SJSA1 (cell line): ENCODE data around the gene HOXA6. TPM values are rescaled to one million over a fixed set of nuclear protein-coding genes. Genes with fewer than 3 reads are reported as not detected.
A peak's percentile ranks its signal among the peaks of the same experiment; 100 is the strongest.

Experiments
- DNase-seq, 2 experiments: peaks; one replicate each; pipeline ENCODE4 v3.0.0-alpha.2; 2015 to 2020; ENCODE audit warnings: low spot score in 2 of 2, low read depth in 1 of 2
- H3K27ac ChIP-seq: fragments of 250-450 bp; sonication (Bioruptor Pico); 2 replicates; pipeline ENCODE4 v1.5.1; 2020; ENCODE audit warnings: mild to moderate bottlenecking, moderate library complexity
- H3K27me3 ChIP-seq: fragments of 250-450 bp; sonication (Bioruptor Pico); replicated peaks from 2 replicates; pipeline ENCODE4 v1.5.1; 2020; ENCODE audit warnings: mild to moderate bottlenecking, moderate library complexity
- H3K36me3 ChIP-seq: fragments of 250-450 bp; sonication (Bioruptor Pico); 2 replicates; pipeline ENCODE4 v1.5.1; 2020; ENCODE audit warnings: mild to moderate bottlenecking
- H3K4me1 ChIP-seq: fragments of 250-450 bp; sonication (Bioruptor Pico); replicated peaks from 2 replicates; pipeline ENCODE4 v1.6.1; 2021; ENCODE audit warnings: mild to moderate bottlenecking
- H3K4me3 ChIP-seq: fragments of 250-450 bp; sonication (Bioruptor Pico); 2 replicates; pipeline ENCODE4 v1.5.1; 2020; ENCODE audit warnings: mild to moderate bottlenecking
- H3K9me3 ChIP-seq: fragments of 250-450 bp; sonication (Bioruptor Pico); replicated peaks from 2 replicates; pipeline ENCODE4 v1.5.1; 2020; ENCODE audit warnings: mild to moderate bottlenecking
- total RNA-seq: library from RNA; depleted of rRNA; stranded (reverse); fragments of >200 nt; shearing (Covaris generic); gene quantifications from 2 replicates; pipeline ENCODE4 v1.2.3, GENCODE V29; 2014

The HOXA6 gene
- total RNA-seq, 1 experiment from 2014 or later, result 0.79 TPM

DNA sequence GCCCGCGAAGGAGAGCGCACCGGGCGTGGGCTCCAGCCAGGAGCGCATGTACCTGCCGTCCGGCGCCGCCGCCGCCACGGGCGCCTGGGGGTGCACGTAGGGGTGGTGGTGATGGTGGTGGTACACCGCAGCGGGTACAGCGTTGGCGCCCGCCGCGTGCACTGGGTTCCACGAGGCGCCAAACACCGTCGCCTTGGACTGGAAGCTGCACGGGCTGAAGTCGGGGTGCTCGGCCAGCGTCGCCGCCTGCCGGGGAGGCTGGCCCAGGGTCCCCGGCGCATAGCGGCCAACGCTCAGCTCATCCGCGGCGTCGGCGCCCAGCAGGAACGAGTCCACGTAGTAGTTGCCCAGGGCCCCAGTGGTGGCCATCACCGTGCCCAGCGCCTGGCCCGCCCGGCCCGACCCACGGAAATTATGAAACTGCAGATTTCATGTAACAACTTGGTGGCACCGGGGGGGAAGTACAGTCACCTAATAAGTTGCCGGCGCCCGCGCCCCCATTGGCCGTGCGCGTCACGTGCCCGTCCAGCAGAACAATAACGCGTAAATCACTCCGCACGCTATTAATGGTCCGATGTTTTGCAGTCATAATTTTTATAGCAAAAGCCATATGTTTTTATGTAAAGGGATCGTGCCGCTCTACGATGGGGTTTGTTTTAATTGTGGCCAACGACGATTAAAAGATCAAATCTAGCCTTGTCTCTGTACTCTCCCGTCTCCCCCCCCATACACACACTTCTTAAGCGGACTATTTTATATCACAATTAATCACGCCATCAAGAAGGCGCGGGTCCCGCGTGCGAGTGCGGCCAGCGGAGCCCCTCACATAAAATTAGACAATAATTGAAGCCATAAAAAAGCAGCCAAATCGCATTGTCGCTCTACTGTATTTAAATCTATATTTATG, 17.8 kb upstream of the HOXA6 start, which contains the start of gene HOXA9:
Gene HOXA9 (minus strand): TSS at position 449 of the 907 bp plus-strand sequence. CDS start 80 bp downstream, at position 369.
- peak; percentile 88 to 95 for DNase-seq
- Histone ChIP-seq H3K9me3 (no peaks in the 10 kb centered on the region), H3K27ac (peak within 1 kb of the TSS; percentile 93), H3K27me3 (no peaks in the 10 kb centered on the region), H3K4me1 (peaks cover 64% of the 10 kb centered on the region), H3K4me3 (peak within 1 kb of the TSS; percentile 57), H3K36me3 (peaks cover 41% of the 10 kb centered on the region)

DNA sequence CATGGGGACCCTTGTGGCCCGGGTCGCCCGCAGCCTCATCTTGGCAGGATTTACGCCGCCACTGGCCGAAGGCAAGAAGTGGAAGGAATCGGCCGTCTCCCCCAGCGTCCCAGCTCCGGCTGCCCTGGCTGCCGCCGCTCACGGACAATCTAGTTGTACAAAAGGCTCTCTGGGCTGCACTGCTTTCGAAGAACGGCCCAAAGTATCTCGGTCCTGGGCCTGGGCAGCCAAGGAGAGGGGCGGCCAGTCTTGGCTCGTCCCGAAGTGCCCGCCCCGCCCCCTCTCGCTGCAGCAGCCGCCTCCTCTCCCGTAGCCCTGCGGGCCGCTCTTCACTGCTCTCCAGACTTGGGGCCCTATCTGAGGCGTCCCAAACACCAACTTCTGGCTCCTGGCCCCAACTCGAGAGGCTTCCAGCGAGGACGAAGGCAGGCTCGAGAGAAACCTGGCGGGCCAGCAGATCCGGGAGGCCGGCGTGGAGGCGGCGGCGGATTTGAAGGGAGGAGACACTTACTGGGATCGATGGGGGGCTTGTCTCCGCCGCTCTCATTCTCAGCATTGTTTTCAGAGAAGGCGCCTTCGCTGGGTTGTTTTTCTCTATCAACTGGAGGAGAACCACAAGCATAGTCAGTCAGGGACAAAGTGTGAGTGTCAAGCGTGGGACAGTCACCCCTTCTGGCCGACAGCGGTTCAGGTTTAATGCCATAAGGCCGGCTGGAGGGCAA, 17.0 kb upstream of the HOXA6 start:
- Histone ChIP-seq H3K27me3 (no peaks in the 10 kb centered on the region), H3K4me3 (peak overlapping the region; percentile 57), H3K9me3 (no peaks in the 10 kb centered on the region), H3K27ac (peak overlapping the region; percentile 93), H3K4me1 (peaks cover 65% of the 10 kb centered on the region), H3K36me3 (peaks cover 40% of the 10 kb centered on the region)
- peak in 1 of 2 experiments; percentile 71 for DNase-seq

DNA sequence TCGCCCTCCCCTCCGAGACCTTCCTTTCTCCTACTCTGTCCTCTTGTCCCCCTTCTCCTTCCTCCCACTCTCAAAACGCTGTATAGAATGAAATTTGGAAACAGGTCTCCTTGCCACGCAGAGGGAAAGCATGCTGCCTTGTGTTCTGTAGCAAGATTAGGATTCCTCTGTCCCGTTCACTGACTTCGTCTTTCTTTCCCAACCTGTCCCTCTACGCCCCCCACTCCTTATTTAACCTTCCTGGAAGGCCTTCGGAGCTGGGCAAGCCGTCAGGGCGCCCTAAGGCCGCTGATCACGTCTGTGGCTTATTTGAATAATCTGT, 16.4 kb upstream of the HOXA6 start:
- Histone ChIP-seq H3K27ac (no peak overlapping the region), H3K36me3 (peaks cover 35% of the 10 kb centered on the region), H3K9me3 (no peaks in the 10 kb centered on the region), H3K4me3 (peak overlapping the region; percentile 57), H3K27me3 (no peaks in the 10 kb centered on the region), H3K4me1 (peaks cover 61% of the 10 kb centered on the region)
- no peak for DNase-seq

DNA sequence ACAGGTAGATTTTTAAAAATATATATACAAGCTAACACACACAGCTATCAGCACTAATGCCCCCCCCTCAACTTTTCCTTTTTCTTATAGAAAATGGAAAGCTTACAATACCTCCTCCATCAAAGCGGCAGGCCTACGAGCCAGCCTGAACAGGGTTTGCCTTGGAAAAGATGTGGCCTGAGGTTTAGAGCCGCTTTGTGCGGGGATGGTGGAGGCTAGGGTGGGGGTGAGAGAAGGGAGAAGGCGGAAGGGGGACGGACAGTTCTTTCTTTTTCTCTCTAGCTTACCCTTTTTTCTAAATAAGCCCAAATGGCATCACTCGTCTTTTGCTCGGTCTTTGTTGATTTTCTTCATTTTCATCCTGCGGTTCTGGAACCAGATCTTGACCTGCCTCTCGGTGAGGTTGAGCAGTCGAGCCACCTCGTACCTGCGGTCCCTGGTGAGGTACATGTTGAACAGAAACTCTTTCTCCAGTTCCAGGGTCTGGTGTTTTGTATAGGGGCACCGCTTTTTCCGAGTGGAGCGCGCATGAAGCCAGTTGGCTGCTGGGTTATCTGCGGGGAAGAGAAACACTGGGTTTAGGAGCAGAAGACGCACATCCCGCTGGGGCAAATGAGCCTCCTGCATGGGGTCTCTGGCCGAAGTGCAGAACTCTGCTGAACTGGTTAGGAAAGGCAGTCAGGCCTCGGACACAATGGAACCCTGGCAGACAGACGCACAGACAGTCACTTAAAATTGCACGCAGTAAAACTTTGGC, 15.9 kb upstream of the HOXA6 start:
- H3K36me3 ChIP-seq, result peaks cover 31% of the 10 kb centered on the region
- peak in 1 of 2 experiments; percentile 11 for DNase-seq
- H3K4me1 ChIP-seq, result peaks cover 57% of the 10 kb centered on the region
- no peaks in the 10 kb centered on the region for H3K9me3 ChIP-seq
- H3K27ac ChIP-seq, result no peak overlapping the region
- peak overlapping the region; percentile 57 for H3K4me3 ChIP-seq
- H3K27me3 ChIP-seq, result no peaks in the 10 kb centered on the region

DNA sequence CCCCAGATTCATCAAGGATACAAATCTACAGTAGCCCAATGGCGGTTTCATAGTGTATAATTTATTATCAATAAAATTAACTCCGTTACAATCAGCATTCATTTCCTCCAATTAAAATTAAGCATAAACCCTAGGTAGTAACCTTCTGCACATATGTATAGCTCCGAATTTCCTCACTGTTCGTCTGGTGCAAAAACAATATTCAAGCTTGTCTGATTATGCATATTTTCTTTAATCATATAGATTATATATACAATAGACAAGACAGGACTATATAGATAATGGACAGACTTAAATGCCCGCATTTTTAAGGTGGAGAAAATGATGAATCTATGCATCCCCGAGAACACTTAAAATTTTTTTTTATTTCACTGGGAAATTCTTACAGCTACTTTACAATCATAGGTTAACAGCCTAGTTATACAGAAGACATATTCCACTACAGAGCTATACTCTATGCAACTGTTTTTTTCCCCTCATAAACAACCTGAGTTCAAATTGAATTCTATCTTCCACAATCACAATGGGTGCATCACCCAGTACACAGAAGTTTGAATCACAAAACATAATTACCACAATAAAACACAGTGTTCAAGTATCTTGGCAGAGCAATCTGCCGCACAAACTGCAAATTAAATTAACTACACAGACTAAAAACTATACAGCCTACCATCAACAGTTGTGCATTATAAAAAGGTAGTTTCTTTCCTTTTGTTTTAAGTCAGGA, 15.2 kb upstream of the HOXA6 start:
- Histone ChIP-seq H3K36me3 (peaks cover 28% of the 10 kb centered on the region), H3K4me3 (no peak overlapping the region; the same call in 1 of the 2 replicates), H3K27ac (no peak overlapping the region), H3K4me1 (peaks cover 50% of the 10 kb centered on the region), H3K9me3 (no peaks in the 10 kb centered on the region), H3K27me3 (no peaks in the 10 kb centered on the region)
- no peak for DNase-seq

DNA sequence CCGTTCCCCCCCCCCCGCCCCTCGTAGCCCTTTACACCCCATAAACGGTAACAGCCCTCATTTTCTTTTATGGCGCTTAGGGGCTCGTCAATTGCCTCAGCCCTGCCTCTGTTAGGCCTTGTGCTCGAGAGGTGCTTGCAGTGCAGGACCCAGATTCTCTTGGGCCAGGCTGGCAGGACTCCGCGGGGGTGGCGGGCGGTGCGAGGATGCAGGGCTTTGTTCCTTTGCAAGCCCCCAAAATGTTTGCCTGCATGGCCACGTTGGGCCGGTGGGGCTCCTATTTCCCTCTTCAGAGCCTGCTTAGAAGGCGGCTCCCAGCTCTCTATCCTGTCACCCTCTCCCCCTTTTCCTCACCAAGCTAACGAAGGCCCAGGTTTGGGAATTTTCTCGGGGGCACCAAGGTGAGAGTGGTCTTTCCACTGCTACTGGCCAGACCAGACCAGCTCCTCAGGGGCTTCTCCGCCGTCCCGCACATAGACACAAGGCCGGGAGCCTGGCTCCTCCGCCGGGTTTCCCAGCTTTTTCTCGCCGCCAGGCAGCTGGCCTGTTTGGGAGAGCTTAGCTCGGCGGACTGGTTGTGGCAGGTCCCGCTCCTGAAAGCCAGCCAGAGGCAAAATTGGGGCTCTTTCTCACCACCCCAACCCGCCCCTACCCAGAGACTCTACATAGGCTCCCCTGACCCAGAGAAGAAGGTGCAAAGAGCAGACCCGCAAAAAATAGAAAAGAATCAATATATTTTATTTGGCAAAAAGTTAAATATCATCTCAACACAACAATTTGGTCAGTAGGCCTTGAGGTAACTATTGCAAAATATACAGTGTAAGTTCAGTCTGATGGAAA, 14.4 kb upstream of the HOXA6 start:
- peaks cover 28% of the 10 kb centered on the region for H3K36me3 ChIP-seq
- H3K9me3 ChIP-seq, result no peaks in the 10 kb centered on the region
- no peak for DNase-seq
- H3K27me3 ChIP-seq, result no peaks in the 10 kb centered on the region
- peaks cover 45% of the 10 kb centered on the region for H3K4me1 ChIP-seq
- no peak overlapping the region for H3K4me3 ChIP-seq
- H3K27ac ChIP-seq, result no peak overlapping the region

DNA sequence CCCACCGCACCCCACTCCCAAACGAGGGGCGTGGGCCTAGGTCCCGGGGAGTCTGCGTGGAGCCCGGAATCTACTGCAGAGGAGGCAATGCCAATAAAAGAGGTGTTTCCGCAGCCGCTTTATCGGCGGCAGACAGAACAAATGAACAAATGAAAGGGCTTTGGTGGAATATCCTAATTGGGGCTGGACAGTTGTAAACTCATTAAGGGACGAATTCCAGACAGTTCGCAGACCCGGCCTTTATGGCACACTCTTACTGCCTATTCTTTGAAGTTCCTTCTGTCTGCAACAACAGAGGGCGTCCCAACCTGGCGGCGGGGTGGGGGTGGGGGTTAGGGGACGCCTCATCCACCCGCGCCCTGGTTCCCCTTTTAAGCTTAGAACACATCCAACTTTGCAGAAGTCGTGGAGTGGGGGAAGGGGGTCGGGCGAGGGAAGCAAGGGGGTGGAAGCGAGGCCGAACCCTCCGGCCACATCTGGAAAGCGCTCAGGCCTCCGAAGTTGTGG, 13.7 kb upstream of the HOXA6 start:
- no peak for DNase-seq
- Histone ChIP-seq H3K9me3 (no peaks in the 10 kb centered on the region), H3K27me3 (no peaks in the 10 kb centered on the region), H3K36me3 (peaks cover 28% of the 10 kb centered on the region), H3K4me1 (peaks cover 38% of the 10 kb centered on the region), H3K4me3 (peak overlapping the region; percentile 38), H3K27ac (no peak overlapping the region)

DNA sequence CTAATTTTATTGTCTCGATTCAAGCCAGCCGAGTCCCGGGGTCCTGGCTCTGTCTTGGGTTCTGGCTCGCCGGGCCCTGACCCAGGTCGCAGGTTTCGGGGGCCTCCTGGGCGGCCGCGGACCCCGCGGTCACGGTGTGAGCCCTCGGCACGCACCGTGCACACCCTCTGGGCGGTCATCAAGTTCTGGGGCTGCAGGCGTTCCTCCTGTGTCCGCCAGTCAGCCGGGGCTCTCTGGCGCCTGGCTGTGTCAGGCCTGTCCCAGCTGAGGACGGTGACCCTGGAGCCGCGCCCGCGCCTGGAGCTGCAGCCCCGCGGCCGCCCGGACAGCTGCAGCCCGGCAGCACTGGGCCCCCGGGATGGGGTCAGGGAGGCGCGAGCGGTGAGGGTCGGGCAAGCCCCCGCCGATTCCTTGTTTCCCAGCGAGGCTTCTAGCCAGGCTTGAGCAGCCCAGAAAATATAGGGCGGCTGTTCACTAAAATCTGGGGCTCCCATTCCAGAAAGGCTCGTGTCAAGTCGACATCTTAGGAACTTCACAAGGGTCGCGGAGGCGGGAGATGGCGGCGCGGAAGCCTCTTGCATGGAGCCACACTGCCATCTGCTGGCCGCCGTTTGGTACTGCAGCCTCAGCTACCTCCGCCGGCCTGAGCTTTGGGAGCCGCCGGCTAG, 13.1 kb upstream of the HOXA6 start:
- peak; percentile 78 to 87 for DNase-seq
- H3K36me3 ChIP-seq, result peaks cover 28% of the 10 kb centered on the region
- no peaks in the 10 kb centered on the region for H3K27me3 ChIP-seq
- no peak overlapping the region for H3K27ac ChIP-seq
- H3K4me3 ChIP-seq, result peak overlapping the region; percentile 38
- H3K4me1 ChIP-seq, result peaks cover 33% of the 10 kb centered on the region
- H3K9me3 ChIP-seq, result no peaks in the 10 kb centered on the region

DNA sequence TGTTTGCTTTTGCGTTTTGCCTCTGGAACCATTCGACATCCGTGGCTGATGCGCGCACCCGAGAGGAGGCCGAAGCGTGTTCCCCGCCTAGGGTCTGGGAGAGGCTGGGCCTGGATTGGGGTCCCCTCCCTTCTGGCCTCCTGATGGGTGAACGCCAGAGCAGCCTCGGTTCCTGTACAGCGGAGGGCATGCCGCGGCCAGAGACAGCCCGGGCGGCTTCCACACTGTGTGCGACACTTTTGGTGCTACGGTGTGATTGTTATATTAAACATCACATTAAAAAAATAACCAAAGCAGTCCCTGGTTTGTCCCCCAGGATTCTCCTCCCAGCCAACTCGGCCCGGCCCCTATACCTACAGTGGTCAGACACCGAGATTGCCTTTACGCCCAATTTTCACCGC, 12.6 kb upstream of the HOXA6 start:
- peaks cover 28% of the 10 kb centered on the region for H3K36me3 ChIP-seq
- no peak overlapping the region for H3K4me3 ChIP-seq
- no peak overlapping the region for H3K27ac ChIP-seq
- DNase-seq, result no peak
- H3K27me3 ChIP-seq, result no peaks in the 10 kb centered on the region
- H3K4me1 ChIP-seq, result peaks cover 36% of the 10 kb centered on the region
- no peaks in the 10 kb centered on the region for H3K9me3 ChIP-seq

DNA sequence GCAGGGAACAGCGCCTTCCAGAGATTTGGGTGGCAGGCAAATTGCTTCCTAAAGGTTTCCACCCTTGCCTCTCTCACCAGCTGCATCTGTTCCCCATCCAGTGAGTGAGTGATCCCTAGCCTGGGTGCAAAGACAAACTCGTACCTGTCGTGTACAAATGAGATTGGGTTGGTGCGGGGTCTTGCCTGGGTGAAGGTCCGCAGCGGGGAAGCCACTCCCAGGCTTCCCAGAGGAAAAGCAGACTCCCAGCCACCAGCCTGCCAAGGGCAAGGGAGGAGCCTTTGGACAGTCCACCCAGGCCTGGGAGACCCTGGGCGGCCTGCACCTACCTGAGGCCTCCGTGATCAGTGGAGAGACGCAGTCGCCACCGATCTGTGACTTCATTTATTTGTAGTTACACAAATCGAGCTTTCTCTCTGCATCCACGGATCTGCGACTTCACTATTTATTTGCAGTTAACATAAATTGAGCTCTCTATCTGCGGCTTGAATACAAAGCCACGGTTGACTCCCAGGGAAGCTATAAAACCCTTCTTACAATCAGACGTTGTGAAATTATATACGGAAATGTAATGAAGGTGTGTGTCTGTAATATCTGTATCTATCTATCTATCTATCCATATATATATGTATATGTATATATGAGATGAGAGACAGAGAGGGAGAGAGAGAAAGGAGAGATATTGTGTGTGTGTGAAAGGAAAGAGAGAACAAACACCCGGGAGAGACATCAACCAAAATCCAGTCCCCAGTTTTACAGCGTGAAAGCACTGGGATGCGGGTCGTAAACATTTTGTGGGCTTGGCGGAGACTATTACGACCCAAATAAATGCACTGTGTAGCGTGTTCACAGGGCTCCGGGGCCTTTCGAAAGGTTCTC, 11.9 kb upstream of the HOXA6 start:
- H3K27me3 ChIP-seq, result no peaks in the 10 kb centered on the region
- peaks cover 30% of the 10 kb centered on the region for H3K4me1 ChIP-seq
- no peak for DNase-seq
- no peaks in the 10 kb centered on the region for H3K9me3 ChIP-seq
- peaks cover 24% of the 10 kb centered on the region for H3K36me3 ChIP-seq
- no peak overlapping the region for H3K27ac ChIP-seq
- no peak overlapping the region for H3K4me3 ChIP-seq
